ENCODE results near the gene FRMD6.
"Not testable (repeated sequence)": the region's sequence is repeated elsewhere in the genome, so short reads cannot be mapped to it uniquely, and the experiment has no call there.

FRMD6 gene

GRCh38 chr14:51725061-51725460, 73.4 kb downstream of the FRMD6 start:
- DNase-seq (ENCODE audit: low spot score): no peak

- DNase-seq (ENCODE audit: low spot score): no peak
Measured at GRCh38 chr14:51726166-51726899, 74.6 kb downstream of the FRMD6 start.

- no peak for DNase-seq (ENCODE audit: low spot score)
Measured at GRCh38 chr14:51727526-51727925, 75.8 kb downstream of the FRMD6 start.

GRCh38 chr14:51730098-51730497, 78.4 kb downstream of the FRMD6 start:
- DNase-seq (ENCODE audit: low spot score): no peak

GRCh38 chr14:51730684-51731083, 79.0 kb downstream of the FRMD6 start:
- no peak for DNase-seq (ENCODE audit: low spot score)

- no peak for DNase-seq (ENCODE audit: low spot score)
Measured at GRCh38 chr14:51732494-51733112, 80.9 kb downstream of the FRMD6 start.

GRCh38 chr14:51733147-51733546, 81.4 kb downstream of the FRMD6 start:
- no peak for DNase-seq (ENCODE audit: low spot score)

- DNase-seq (ENCODE audit: low spot score): no peak
Measured at GRCh38 chr14:51735851-51736250, 84.1 kb downstream of the FRMD6 start.

- DNase-seq (ENCODE audit: low spot score): no peak
Measured at GRCh38 chr14:51738754-51739153, 87.0 kb downstream of the FRMD6 start.

- no peak for DNase-seq (ENCODE audit: low spot score)
Measured at GRCh38 chr14:51743588-51744000, 91.9 kb downstream of the FRMD6 start.

GRCh38 chr14:51744372-51745130, 92.8 kb downstream of the FRMD6 start:
- DNase-seq (ENCODE audit: low spot score): no peak

GRCh38 chr14:51746823-51747222, 95.1 kb downstream of the FRMD6 start:
- not testable (repeated sequence) for DNase-seq (ENCODE audit: low spot score)

- no peak for DNase-seq (ENCODE audit: low spot score)
Measured at GRCh38 chr14:51750542-51750941, 98.8 kb downstream of the FRMD6 start.

- DNase-seq (ENCODE audit: low spot score): not testable (repeated sequence)
Measured at GRCh38 chr14:51751611-51752345, 100.1 kb downstream of the FRMD6 start.

- DNase-seq (ENCODE audit: low spot score): not testable (repeated sequence)
Measured at GRCh38 chr14:51757756-51758155, 106.0 kb downstream of the FRMD6 start.

- no peak for DNase-seq (ENCODE audit: low spot score)
Measured at GRCh38 chr14:51759950-51760349, 108.2 kb downstream of the FRMD6 start.

GRCh38 chr14:51765726-51766125, 114.0 kb downstream of the FRMD6 start:
- DNase-seq (ENCODE audit: low spot score): not testable (repeated sequence)

- DNase-seq (ENCODE audit: low spot score): not testable (repeated sequence)
Measured at GRCh38 chr14:51766586-51766985, 114.9 kb downstream of the FRMD6 start.

- not testable (repeated sequence) for DNase-seq (ENCODE audit: low spot score)
Measured at GRCh38 chr14:51769261-51769660, 117.6 kb downstream of the FRMD6 start.

GRCh38 chr14:51774209-51774608, 122.5 kb downstream of the FRMD6 start:
- DNase-seq (ENCODE audit: low spot score): no peak

GRCh38 chr14:51776102-51776894, 124.6 kb downstream of the FRMD6 start:
- DNase-seq (ENCODE audit: low spot score): no peak

Data from hematopoietic multipotent progenitor cell treated with erythropoietin and hydrocortisone succinate and interleukin-3 and kit ligand, for 15 days (in vitro differentiated cells).